Measurements from ENCODE around the gene OLFM4.

GRCh38 chr13:52994051-52994450, 34.6 kb upstream of the OLFM4 start:
- TF ChIP-seq EP300 (IDR thresholded peaks at IDR 0.05; ENCODE audit: borderline replicate concordance in 1 of 2, control insufficient read depth in 1 of 2, low read depth in 2 of 2, low read length in 2 of 2) (no peak), CTCF (IDR thresholded peaks at IDR 0.05 in 2 of 3, conservative IDR thresholded peaks at IDR 0.05 in 1 of 3; ENCODE audit: control insufficient read depth in 2 of 3, extremely low read depth in 1 of 3, insufficient read depth in 1 of 3, low read depth in 3 of 3, low read length in 3 of 3) (no peak), CHD2 (IDR thresholded peaks at IDR 0.05; ENCODE audit: borderline replicate concordance, low read depth, low read length) (no peak), FOXM1 (IDR thresholded peaks at IDR 0.05; ENCODE audit: low read depth, low read length) (no peak), CBX5 (IDR thresholded peaks at IDR 0.05; ENCODE audit: low read depth) (no peak), EZH2 (IDR thresholded peaks at IDR 0.05; ENCODE audit: borderline replicate concordance, control insufficient read depth, low read depth, low read length) (no peak), PBX3 (IDR thresholded peaks at IDR 0.05; ENCODE audit: insufficient replicate concordance, low read depth, low read length) (no peak), MYC (IDR thresholded peaks at IDR 0.05; ENCODE audit: insufficient read depth, insufficient read length, insufficient replicate concordance, low read length, severe bottlenecking) (no peak), JUND (IDR thresholded peaks at IDR 0.05; ENCODE audit: low read depth, low read length) (no peak), ETV6 (conservative IDR thresholded peaks at IDR 0.05 in 1 of 2, IDR thresholded peaks at IDR 0.05 in 1 of 2; ENCODE audit: borderline replicate concordance in 1 of 2, low read depth in 1 of 2) (no peak), E4F1 (IDR thresholded peaks at IDR 0.05; ENCODE audit: borderline replicate concordance, partially characterized antibody) (no peak), BCLAF1 (IDR thresholded peaks at IDR 0.05) (no peak), CHD1 (IDR thresholded peaks at IDR 0.05; ENCODE audit: low read depth, low read length) (no peak)

Data from GM12878 (cell line).